Left lung (tissue), 10 donors: ENCODE measurements around the gene DLG2. TPM values are rescaled to one million over a fixed set of nuclear protein-coding genes. Genes with fewer than 3 reads are reported as not detected.

Experiments
- ATAC-seq: fragments of 200-7000 bp; cut with Tn5 transposase; one replicate; pipeline ENCODE4 v1.9.1; 2020; ENCODE audit warnings: moderate library complexity
- DNase-seq, 4 donors: peaks; one replicate each; pipeline ENCODE4 v3.0.0-alpha.2; 2013 to 2020
- H3K27ac ChIP-seq, 2 donors: fragments of 200-600 bp; sonication (generic) in 1 of 2; one replicate each; pipeline versions ENCODE4 v1.5.0 to v1.8.0; 2020 to 2021
- H3K27me3 ChIP-seq, 2 donors: fragments of 200-600 bp; sonication (generic) in 1 of 2; one replicate each; pipeline versions ENCODE4 v1.5.0 to v1.8.0; 2020 to 2021
- H3K36me3 ChIP-seq, 2 donors: fragments of 200-600 bp; sonication (generic) in 1 of 2; one replicate each; pipeline versions ENCODE4 v1.5.0 to v1.8.0; 2020 to 2021
- H3K4me1 ChIP-seq, 2 donors: fragments of 200-600 bp; one replicate each; pipeline ENCODE4 v1.8.0; 2021
- H3K4me3 ChIP-seq, 2 donors: fragments of 200-600 bp; sonication (generic) in 1 of 2; one replicate each; pipeline versions ENCODE4 v1.5.0 to v1.8.0; 2020 to 2021; ENCODE audit warnings: mild to moderate bottlenecking in 1 of 2
- H3K9me3 ChIP-seq, 2 donors: fragments of 200-600 bp; sonication (generic) in 1 of 2; one replicate each; pipeline versions ENCODE4 v1.5.0 to v1.8.0; 2020 to 2021
- intact Hi-C, 2 donors: fragments of 100-400 bp; cut with DNase I; formaldehyde crosslinking; loops; one replicate each; pipeline versions ENCODE4 v1.11.2 to v1.14.2; 2022
- polyA plus RNA-seq, 6 donors: library from polyadenylated mRNA; unstranded; fragments of 120-200 nt; gene quantifications; one replicate each; pipeline ENCODE4 v1.2.1, GENCODE V29; 2013; ENCODE audit not compliant: insufficient read length in 6 of 6
- total RNA-seq, 2 donors: library from RNA; stranded (reverse); fragmentation: NEBNext Ultra II Directional; extraction: Animal tissue kit (Norgen Biotek cat#: 25700); gene quantifications; one replicate each; pipeline ENCODE4 v1.2.1, GENCODE V29; 2021
- TF ChIP-seq, protein P1 (sequence below), 2 donors: fragments of 200-600 bp; sonication (generic) in 1 of 2; IDR thresholded peaks; one replicate each; pipeline versions ENCODE4 v1.5.0 to v1.8.0; 2021; ENCODE audit warnings: antibody characterized with exemption in 2 of 2
- donor health status: DM: no; HTN: yes; CAD: no.
- donor health status: DM: no; HTN: no; CAD: no.

DLG2 gene
- total and polyA plus RNA-seq, 8 donors: 4.5 to 15.0 (median 8.6) TPM

DNA sequence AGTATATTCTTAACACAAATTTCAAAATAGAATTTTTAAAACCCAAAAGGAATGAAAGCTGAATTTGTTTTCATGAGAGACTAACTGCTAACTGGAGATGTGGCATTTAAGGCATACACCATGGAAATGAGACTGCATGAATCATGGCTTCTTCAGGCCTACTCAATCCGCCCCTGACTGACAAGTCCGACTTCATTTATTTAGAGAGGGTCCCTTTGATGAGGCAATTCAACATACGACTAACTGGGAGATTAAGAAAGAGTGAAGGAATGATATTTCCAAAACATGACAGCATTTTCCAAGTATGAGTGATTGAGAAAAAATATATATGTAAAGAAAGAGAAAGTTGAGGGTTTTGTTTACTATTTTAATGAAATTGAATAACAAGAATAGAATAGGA is 720.1 kb downstream of the DLG2 start:
- intact Hi-C loops: no loop called here
- ATAC-seq: no peak
- TF ChIP-seq, protein P1, sequence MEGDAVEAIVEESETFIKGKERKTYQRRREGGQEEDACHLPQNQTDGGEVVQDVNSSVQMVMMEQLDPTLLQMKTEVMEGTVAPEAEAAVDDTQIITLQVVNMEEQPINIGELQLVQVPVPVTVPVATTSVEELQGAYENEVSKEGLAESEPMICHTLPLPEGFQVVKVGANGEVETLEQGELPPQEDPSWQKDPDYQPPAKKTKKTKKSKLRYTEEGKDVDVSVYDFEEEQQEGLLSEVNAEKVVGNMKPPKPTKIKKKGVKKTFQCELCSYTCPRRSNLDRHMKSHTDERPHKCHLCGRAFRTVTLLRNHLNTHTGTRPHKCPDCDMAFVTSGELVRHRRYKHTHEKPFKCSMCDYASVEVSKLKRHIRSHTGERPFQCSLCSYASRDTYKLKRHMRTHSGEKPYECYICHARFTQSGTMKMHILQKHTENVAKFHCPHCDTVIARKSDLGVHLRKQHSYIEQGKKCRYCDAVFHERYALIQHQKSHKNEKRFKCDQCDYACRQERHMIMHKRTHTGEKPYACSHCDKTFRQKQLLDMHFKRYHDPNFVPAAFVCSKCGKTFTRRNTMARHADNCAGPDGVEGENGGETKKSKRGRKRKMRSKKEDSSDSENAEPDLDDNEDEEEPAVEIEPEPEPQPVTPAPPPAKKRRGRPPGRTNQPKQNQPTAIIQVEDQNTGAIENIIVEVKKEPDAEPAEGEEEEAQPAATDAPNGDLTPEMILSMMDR (IDR thresholded peaks at IDR 0.05): no peak
- Histone ChIP-seq H3K4me1 (no peaks in the 10 kb centered on the region), H3K4me3 (no peak overlapping the region), H3K36me3 (no peaks in the 10 kb centered on the region), H3K9me3 (peaks cover 0 to under 1% of the 10 kb centered on the region in 2 donors), H3K27me3 (no peaks in the 10 kb centered on the region), H3K27ac (no peak overlapping the region)
- DNase-seq: no peak

DNA sequence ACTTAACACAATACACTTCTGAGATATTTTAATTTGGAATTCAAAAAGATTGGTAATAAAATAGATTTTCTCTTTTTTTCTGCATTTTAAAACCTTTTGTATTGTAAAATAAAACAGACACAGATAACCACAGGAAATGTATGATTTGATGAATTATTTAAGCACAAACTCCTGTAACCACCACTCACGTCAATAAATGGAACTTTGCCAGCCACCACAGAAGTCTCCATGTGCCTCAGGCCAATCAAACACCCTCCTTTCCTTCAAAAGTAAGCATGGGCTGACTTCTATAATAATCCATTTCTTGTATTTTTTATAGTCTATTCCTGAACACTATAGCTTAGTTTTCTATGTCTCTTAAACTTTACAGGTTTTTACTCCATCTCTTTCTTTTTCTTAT is 721.7 kb downstream of the DLG2 start:
- DNase-seq: no peak
- TF ChIP-seq, protein P1 (IDR thresholded peaks at IDR 0.05): no peak
- ATAC-seq: no peak
- H3K4me3 ChIP-seq: no peak overlapping the region
- no peaks in the 10 kb centered on the region for H3K9me3 ChIP-seq
- no peak overlapping the region for H3K27ac ChIP-seq
- intact Hi-C loops: no loop called here
- H3K27me3 ChIP-seq: no peaks in the 10 kb centered on the region
- H3K4me1 ChIP-seq: no peaks in the 10 kb centered on the region
- no peaks in the 10 kb centered on the region for H3K36me3 ChIP-seq

DNA sequence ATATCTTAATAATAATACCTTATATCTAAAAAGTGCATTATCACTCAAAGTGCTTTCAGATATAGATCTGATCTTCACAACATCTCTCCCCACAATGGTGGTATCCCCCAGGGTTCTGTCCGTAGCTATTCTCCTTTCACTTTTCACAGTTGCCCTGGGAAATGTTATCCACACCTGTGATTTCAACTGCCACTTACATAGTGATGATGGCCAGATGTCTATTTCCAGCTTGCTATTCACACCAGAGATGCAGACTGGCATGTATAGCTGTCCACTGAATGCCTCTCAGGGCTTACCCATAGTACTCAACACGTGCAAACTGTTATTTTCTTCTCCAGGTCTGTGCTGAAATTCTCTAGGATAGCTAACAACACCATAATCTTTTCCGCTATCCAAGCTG is 724.7 kb downstream of the DLG2 start:
- Histone ChIP-seq H3K9me3 (no peaks in the 10 kb centered on the region), H3K4me1 (no peaks in the 10 kb centered on the region), H3K27ac (no peak overlapping the region), H3K36me3 (no peaks in the 10 kb centered on the region), H3K27me3 (no peaks in the 10 kb centered on the region), H3K4me3 (no peak overlapping the region)
- DNase-seq (no peak), ATAC-seq (no peak)
- intact Hi-C loops: no loop called here
- TF ChIP-seq, protein P1 (IDR thresholded peaks at IDR 0.05): no peak

DNA sequence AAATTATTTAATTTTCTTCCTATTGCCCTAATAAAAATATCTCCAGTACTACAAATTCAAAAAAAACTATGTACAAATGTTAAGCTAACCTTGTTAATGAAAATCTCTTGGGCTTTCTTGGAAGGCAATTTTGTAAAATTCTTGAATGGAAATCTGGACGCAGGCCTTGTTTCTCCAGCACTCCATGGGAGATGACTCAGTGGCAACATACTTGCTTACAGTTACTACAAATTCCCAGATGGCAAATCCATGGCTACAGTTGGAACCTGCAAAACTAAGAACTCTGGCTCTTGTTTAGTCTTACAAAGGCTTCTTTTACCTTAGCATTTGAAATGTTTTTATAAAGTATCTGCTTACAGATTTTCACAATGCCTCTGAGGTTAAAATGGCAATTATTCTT is 725.2 kb downstream of the DLG2 start:
- no peaks in the 10 kb centered on the region for H3K36me3 ChIP-seq
- TF ChIP-seq, protein P1 (IDR thresholded peaks at IDR 0.05): no peak
- no peaks in the 10 kb centered on the region for H3K9me3 ChIP-seq
- ATAC-seq (no peak), DNase-seq (no peak)
- H3K27ac ChIP-seq: no peak overlapping the region
- no peaks in the 10 kb centered on the region for H3K4me1 ChIP-seq
- H3K27me3 ChIP-seq: no peaks in the 10 kb centered on the region
- no peak overlapping the region for H3K4me3 ChIP-seq
- intact Hi-C loops: no loop called here

DNA sequence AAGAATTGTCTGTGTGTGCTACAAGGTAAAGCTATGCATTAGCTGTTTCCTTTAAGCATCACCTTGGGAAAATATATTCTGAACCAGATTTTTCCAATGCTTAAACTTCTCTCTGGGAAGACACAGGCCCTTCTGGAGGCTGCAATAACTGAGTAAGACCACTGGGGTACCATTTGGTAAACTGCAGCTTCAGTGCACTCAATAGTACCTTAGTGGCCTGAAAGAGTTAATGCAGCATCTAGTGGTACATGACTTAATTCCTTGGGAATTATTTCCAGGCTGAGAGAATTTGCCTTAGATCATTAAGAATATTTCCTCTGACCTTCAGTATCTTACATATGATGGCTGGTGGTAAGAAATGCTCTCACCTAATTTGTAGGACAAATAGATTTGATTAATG is 727.4 kb downstream of the DLG2 start:
- TF ChIP-seq, protein P1 (IDR thresholded peaks at IDR 0.05): no peak
- intact Hi-C loops: no loop called here
- Histone ChIP-seq H3K4me1 (no peaks in the 10 kb centered on the region), H3K4me3 (no peak overlapping the region), H3K27ac (no peak overlapping the region), H3K9me3 (no peaks in the 10 kb centered on the region), H3K36me3 (no peaks in the 10 kb centered on the region), H3K27me3 (no peaks in the 10 kb centered on the region)
- DNase-seq (no peak), ATAC-seq (no peak)
